ENCODE results near the gene CHST11.

Gene CHST11

GRCh38 chr12:104504146-104504545 lies 47.4 kb downstream of the CHST11 start:
- no peak for DNase-seq (ENCODE audit: low read depth)

GRCh38 chr12:104505095-104505818 lies 48.5 kb downstream of the CHST11 start:
- no peak for DNase-seq (ENCODE audit: low read depth)

- no peak for DNase-seq (ENCODE audit: low read depth)
Observed at GRCh38 chr12:104506676-104507401, 50.1 kb downstream of the CHST11 start.

- DNase-seq (ENCODE audit: low read depth): peak; percentile 16
Observed at GRCh38 chr12:104507672-104508071, 50.9 kb downstream of the CHST11 start.

- DNase-seq (ENCODE audit: low read depth): no peak
Observed at GRCh38 chr12:104508752-104509446, 52.2 kb downstream of the CHST11 start.

GRCh38 chr12:104510145-104510872 lies 53.6 kb downstream of the CHST11 start:
- no peak for DNase-seq (ENCODE audit: low read depth)

- DNase-seq (ENCODE audit: low read depth): no peak
Observed at GRCh38 chr12:104510873-104511440, 54.2 kb downstream of the CHST11 start.

GRCh38 chr12:104513681-104514080 lies 56.9 kb downstream of the CHST11 start:
- no peak for DNase-seq (ENCODE audit: low read depth)

GRCh38 chr12:104514092-104514810 lies 57.5 kb downstream of the CHST11 start:
- no peak for DNase-seq (ENCODE audit: low read depth)

- DNase-seq (ENCODE audit: low read depth): no peak
Observed at GRCh38 chr12:104515899-104516298, 59.2 kb downstream of the CHST11 start.

GRCh38 chr12:104516821-104517220 lies 60.1 kb downstream of the CHST11 start:
- no peak for DNase-seq (ENCODE audit: low read depth)

- no peak for DNase-seq (ENCODE audit: low read depth)
Observed at GRCh38 chr12:104517880-104518279, 61.1 kb downstream of the CHST11 start.

GRCh38 chr12:104519190-104520019 lies 62.7 kb downstream of the CHST11 start:
- DNase-seq (ENCODE audit: low read depth): no peak

GRCh38 chr12:104520242-104520900 lies 63.6 kb downstream of the CHST11 start:
- no peak for DNase-seq (ENCODE audit: low read depth)

- DNase-seq (ENCODE audit: low read depth): peak; percentile 46
Observed at GRCh38 chr12:104521731-104522130, 65.0 kb downstream of the CHST11 start.

GRCh38 chr12:104522985-104523722 lies 66.4 kb downstream of the CHST11 start:
- DNase-seq (ENCODE audit: low read depth): no peak

GRCh38 chr12:104524034-104524832 lies 67.5 kb downstream of the CHST11 start:
- DNase-seq (ENCODE audit: low read depth): no peak

- DNase-seq (ENCODE audit: low read depth): no peak
Observed at GRCh38 chr12:104526320-104526719, 69.6 kb downstream of the CHST11 start.
